MM.1S (cell line): ENCODE measurements around the gene SMARCA4.

ENCODE experiments used
- DNase-seq: peaks from one replicate; pipeline ENCODE4 v3.0.0-alpha.2; 2015
- H2AFZ ChIP-seq: fragments of 300-600 bp; sonication (generic); 2 replicates; pipeline ENCODE4 v1.6.0; 2016; ENCODE audit warnings: antibody characterized with exemption, low read length
- H3F3A ChIP-seq: fragments of 300-600 bp; sonication (generic); 2 replicates; pipeline ENCODE4 v1.6.1; 2016; ENCODE audit warnings: mild to moderate bottlenecking, antibody characterized with exemption, low read length, moderate library complexity, mixed read lengths; ENCODE audit not compliant: insufficient read depth
- H3K27ac ChIP-seq: fragments of 300-600 bp; sonication (generic); 2 replicates; pipeline ENCODE4 v1.5.1; 2016; ENCODE audit warnings: mild to moderate bottlenecking, low read length
- H3K27me3 ChIP-seq: fragments of 300-600 bp; sonication (generic); replicated peaks from 2 replicates; pipeline ENCODE4 v1.6.0; 2016; ENCODE audit warnings: low read length; ENCODE audit not compliant: insufficient read depth
- H3K36me3 ChIP-seq: fragments of 300-600 bp; sonication (generic); replicated peaks from 2 replicates; pipeline ENCODE4 v1.6.1; 2016; ENCODE audit warnings: mild to moderate bottlenecking, low read length, mixed read lengths; ENCODE audit not compliant: insufficient read depth
- H3K4me1 ChIP-seq: fragments of 300-600 bp; sonication (generic); 2 replicates; pipeline ENCODE4 v1.6.1; 2016; ENCODE audit warnings: low read length, mixed read lengths
- H3K4me2 ChIP-seq: fragments of 300-600 bp; sonication (generic); 2 replicates; pipeline ENCODE4 v1.6.0; 2016; ENCODE audit warnings: low read depth, low read length
- H3K4me3 ChIP-seq: fragments of 300-600 bp; sonication (generic); 2 replicates; pipeline ENCODE4 v1.5.1; 2016; ENCODE audit warnings: low read length, mixed read lengths
- H3K79me2 ChIP-seq: fragments of 300-600 bp; sonication (generic); 2 replicates; pipeline ENCODE4 v1.6.1; 2016; ENCODE audit warnings: mixed run types, low read length, mixed read lengths
- H3K9ac ChIP-seq: fragments of 300-600 bp; sonication (generic); 2 replicates; pipeline ENCODE4 v1.6.1; 2016; ENCODE audit warnings: low read length, mixed read lengths
- H3K9me2 ChIP-seq: fragments of 300-600 bp; sonication (generic); replicated peaks from 2 replicates; pipeline ENCODE4 v1.6.1; 2016; ENCODE audit warnings: mild to moderate bottlenecking, low read length, mixed read lengths; ENCODE audit not compliant: insufficient read depth
- H3K9me3 ChIP-seq: fragments of 300-600 bp; sonication (generic); replicated peaks from 2 replicates; pipeline ENCODE4 v1.6.1; 2016; ENCODE audit warnings: mild to moderate bottlenecking, low read length, mixed read lengths; ENCODE audit not compliant: insufficient read depth
- H4K20me1 ChIP-seq: fragments of 300-600 bp; sonication (generic); 2 replicates; pipeline ENCODE4 v1.6.1; 2016; ENCODE audit warnings: mild to moderate bottlenecking, low read length, moderate library complexity, mixed read lengths; ENCODE audit not compliant: insufficient read depth
- EZH2 ChIP-seq: fragments of 300-600 bp; sonication (generic); optimal IDR thresholded peaks from 2 replicates; pipeline ENCODE3; 2017; ENCODE audit warnings: low read depth, mild to moderate bottlenecking, antibody characterized with exemption, low read length, mixed read lengths
- EZH2phosphoT487 ChIP-seq: fragments of 300-600 bp; sonication (generic); IDR thresholded peaks from 2 replicates; pipeline ENCODE4 v1.6.1; 2018; ENCODE audit warnings: antibody characterized with exemption, low read length
- TF ChIP-seq, protein P1 (sequence below): fragments of 300-600 bp; sonication (generic); IDR thresholded peaks from 2 replicates; pipeline ENCODE4 v1.5.1; 2016; ENCODE audit warnings: antibody characterized with exemption, low read length, mixed read lengths

SMARCA4 gene

DNA sequence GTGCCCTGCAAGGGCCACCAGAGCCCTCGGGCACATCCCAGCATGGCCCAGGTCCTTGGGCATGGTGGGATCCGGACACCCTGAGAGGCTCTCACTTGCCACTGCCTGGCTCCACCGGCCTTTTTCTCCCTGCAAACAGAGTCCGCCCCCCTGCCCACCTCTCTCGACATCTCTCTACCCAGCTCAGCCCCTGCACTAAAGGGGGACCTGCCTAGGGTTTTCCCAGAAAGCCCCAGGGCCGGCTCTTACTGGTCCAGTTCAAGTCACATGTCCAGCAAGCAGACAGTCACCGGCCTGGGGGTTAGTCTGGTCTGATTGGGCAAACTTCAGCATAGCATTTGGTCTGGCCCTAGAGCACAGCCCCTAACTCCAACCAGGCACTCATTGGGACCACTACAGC is 52.9 kb downstream of the SMARCA4 start:
- H3K9me3 ChIP-seq, result no peaks in the 10 kb centered on the region
- no peak for DNase-seq

DNA sequence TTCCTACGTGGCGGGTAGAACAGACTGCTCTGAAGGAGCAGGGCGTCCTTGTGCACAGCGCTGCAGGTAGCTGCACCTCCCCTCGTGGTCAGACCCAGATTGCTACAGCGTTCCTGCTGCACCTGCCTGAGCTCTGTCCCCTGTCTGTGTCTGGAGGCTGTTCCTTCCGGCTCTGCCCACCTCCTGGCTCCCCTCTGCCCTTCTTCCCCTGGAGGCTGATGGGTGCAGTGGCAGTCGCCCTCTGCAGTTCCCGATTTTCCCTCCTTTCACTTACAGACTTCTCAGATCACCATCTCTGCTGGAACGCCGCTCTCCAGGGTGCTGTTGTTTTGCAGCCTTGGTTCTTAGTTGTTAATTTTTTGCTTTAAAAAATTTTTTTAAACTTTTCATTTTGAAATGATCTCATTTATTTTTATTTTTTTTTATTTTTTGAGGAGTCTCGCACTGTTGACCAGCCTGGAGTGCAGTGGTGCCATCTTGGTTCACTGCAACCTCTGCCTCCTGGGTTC is 53.6 kb downstream of the SMARCA4 start:
- Histone ChIP-seq H3F3A (no peaks in the 10 kb centered on the region), H3K36me3 (no peaks in the 10 kb centered on the region; the same call in none of the 2 replicates), H3K4me1 (no peaks in the 10 kb centered on the region), H3K4me2 (no peak overlapping the region), H3K9ac (no peak overlapping the region), H3K27me3 (no peaks in the 10 kb centered on the region), H2AFZ (no peak overlapping the region), H3K4me3 (no peak overlapping the region), H3K9me2 (no peaks in the 10 kb centered on the region), H3K79me2 (0 out of 2 replicates have a peak, but pooled peaks cover 2% of the 10 kb centered on the region), H3K9me3 (no peaks in the 10 kb centered on the region), H4K20me1 (no peaks in the 10 kb centered on the region), H3K27ac (no peak overlapping the region)
- TF ChIP-seq EZH2phosphoT487, result no peak
- TF ChIP-seq, protein P1, sequence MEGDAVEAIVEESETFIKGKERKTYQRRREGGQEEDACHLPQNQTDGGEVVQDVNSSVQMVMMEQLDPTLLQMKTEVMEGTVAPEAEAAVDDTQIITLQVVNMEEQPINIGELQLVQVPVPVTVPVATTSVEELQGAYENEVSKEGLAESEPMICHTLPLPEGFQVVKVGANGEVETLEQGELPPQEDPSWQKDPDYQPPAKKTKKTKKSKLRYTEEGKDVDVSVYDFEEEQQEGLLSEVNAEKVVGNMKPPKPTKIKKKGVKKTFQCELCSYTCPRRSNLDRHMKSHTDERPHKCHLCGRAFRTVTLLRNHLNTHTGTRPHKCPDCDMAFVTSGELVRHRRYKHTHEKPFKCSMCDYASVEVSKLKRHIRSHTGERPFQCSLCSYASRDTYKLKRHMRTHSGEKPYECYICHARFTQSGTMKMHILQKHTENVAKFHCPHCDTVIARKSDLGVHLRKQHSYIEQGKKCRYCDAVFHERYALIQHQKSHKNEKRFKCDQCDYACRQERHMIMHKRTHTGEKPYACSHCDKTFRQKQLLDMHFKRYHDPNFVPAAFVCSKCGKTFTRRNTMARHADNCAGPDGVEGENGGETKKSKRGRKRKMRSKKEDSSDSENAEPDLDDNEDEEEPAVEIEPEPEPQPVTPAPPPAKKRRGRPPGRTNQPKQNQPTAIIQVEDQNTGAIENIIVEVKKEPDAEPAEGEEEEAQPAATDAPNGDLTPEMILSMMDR, result no peak
- no peak for TF ChIP-seq EZH2
- DNase-seq, result no peak

More for the DNA sequence above, 52.9 kb downstream of the SMARCA4 start:
- H2AFZ ChIP-seq, result no peak overlapping the region
- no peaks in the 10 kb centered on the region; the same call in none of the 2 replicates for H3K36me3 ChIP-seq
- no peak overlapping the region for H3K4me3 ChIP-seq
- TF ChIP-seq EZH2phosphoT487 (no peak), EZH2 (no peak)
- TF ChIP-seq, protein P1, result no peak
- H3K4me2 ChIP-seq, result no peak overlapping the region
- H3K9me2 ChIP-seq, result no peaks in the 10 kb centered on the region
- no peaks in the 10 kb centered on the region for H3K27me3 ChIP-seq
- no peaks in the 10 kb centered on the region for H3F3A ChIP-seq
- no peaks in the 10 kb centered on the region for H4K20me1 ChIP-seq
- no peaks in the 10 kb centered on the region for H3K4me1 ChIP-seq
- 0 out of 2 replicates have a peak, but pooled peaks cover 2% of the 10 kb centered on the region for H3K79me2 ChIP-seq
- no peak overlapping the region for H3K9ac ChIP-seq
- H3K27ac ChIP-seq, result no peak overlapping the region

DNA sequence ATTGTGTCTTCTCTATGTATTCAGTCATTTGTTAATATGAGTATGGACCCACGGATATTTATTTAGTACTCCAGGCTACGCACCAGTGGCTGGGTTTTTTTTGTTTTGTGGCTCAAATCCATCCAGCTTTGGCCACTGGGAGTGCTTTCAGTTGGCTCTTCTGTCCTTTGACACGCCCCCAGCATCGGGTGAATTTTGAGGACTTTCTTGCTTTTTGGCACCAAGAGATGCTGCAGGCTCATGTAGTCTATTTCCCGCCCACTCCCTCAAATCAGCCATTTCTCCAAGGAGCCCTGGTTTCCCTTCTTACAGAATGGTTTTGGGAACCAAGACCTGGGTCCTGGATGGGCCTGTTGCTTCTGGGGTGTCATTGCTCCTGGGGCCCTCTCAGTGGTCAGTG is 55.8 kb downstream of the SMARCA4 start:
- Histone ChIP-seq H3K9me2 (no peaks in the 10 kb centered on the region), H3K9ac (no peak overlapping the region), H3K4me3 (no peak overlapping the region), H2AFZ (no peak overlapping the region), H3K27me3 (no peaks in the 10 kb centered on the region), H3K79me2 (no peaks in the 10 kb centered on the region), H3K27ac (no peak overlapping the region), H3K4me2 (no peak overlapping the region), H3K36me3 (no peaks in the 10 kb centered on the region; the same call in none of the 2 replicates), H3K9me3 (no peaks in the 10 kb centered on the region), H4K20me1 (no peaks in the 10 kb centered on the region), H3K4me1 (no peaks in the 10 kb centered on the region), H3F3A (no peaks in the 10 kb centered on the region)
- no peak for DNase-seq
- TF ChIP-seq EZH2phosphoT487, result no peak

DNA sequence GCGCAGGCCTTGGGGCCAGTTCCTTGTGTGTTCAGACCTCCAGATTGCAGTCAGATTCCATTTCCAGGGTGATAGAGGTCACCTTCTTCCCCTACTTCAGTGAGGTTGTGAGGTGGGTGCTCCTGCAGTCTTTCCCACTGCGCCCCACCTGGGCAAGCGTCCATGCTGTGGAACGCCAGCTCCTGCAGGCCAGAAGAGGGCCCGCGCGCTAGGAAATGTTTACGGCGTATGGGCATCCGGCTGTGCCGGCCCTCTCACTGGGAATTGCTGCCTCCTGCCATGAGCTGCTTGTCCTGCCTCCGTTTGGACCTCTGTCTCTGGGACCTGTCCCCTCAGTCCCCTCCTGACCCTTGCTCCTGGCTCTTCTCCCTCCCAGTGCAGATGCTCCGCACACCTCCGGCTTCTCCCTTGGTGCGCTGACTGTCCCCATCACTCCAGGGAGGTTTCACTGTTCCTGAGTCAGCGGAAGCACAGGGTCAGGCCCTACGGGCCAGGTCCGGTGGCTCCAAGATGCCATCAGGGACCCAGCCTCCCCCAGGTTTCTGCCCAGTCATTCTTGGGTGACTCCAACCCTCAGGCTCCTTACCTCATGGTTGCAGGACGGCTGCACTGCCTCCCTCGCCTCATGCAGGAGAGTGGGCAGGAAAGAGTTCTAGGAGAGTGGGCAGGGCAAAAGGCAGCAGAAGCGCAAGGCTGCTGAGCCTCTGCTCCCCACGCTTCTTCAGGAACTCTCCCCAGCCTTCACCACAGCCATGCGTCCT is 56.6 kb downstream of the SMARCA4 start:
- H2AFZ ChIP-seq, result no peak overlapping the region
- no peaks in the 10 kb centered on the region for H3K4me1 ChIP-seq
- H3K4me2 ChIP-seq, result no peak overlapping the region
- no peak for DNase-seq
- H3K27me3 ChIP-seq, result no peaks in the 10 kb centered on the region
- no peaks in the 10 kb centered on the region for H3K79me2 ChIP-seq
- no peaks in the 10 kb centered on the region for H3F3A ChIP-seq
- H3K9me3 ChIP-seq, result no peaks in the 10 kb centered on the region
- H3K9ac ChIP-seq, result no peak overlapping the region
- TF ChIP-seq, protein P1, result no peak
- TF ChIP-seq EZH2 (no peak), EZH2phosphoT487 (no peak)
- no peaks in the 10 kb centered on the region for H4K20me1 ChIP-seq
- no peaks in the 10 kb centered on the region; the same call in none of the 2 replicates for H3K36me3 ChIP-seq
- no peak overlapping the region for H3K4me3 ChIP-seq
- no peaks in the 10 kb centered on the region for H3K9me2 ChIP-seq
- H3K27ac ChIP-seq, result no peak overlapping the region
